Fibroblast of skin of right quadriceps (primary cell): ENCODE measurements around the gene GPR32.

Source experiments
- DNase-seq: peaks from one replicate; pipeline ENCODE4 v3.0.0-alpha.2; 2013

The GPR32 gene

GRCh38 chr19:50785329-50785728 is 15.1 kb downstream of the GPR32 start:
- DNase-seq, result no peak

- no peak for DNase-seq
Observed at GRCh38 chr19:50790396-50790795, 20.1 kb downstream of the GPR32 start, which contains the start of gene ACP4. Gene ACP4, plus strand, starts transcription at chr19:50790415. Its CDS starts 0 bp downstream, at chr19:50790415.

GRCh38 chr19:50790922-50791467 is 20.7 kb downstream of the GPR32 start:
- no peak for DNase-seq

- DNase-seq, result no peak
Observed at GRCh38 chr19:50791594-50792271, 21.5 kb downstream of the GPR32 start.

- no peak for DNase-seq
Observed at GRCh38 chr19:50792272-50793250, 22.3 kb downstream of the GPR32 start.

GRCh38 chr19:50793558-50794065 is 23.3 kb downstream of the GPR32 start:
- DNase-seq, result no peak

GRCh38 chr19:50794074-50794875 is 24.0 kb downstream of the GPR32 start:
- DNase-seq, result peak; percentile 33

GRCh38 chr19:50794876-50795663 is 24.8 kb downstream of the GPR32 start:
- DNase-seq, result no peak

- no peak for DNase-seq
Observed at GRCh38 chr19:50795664-50796073, 25.4 kb downstream of the GPR32 start.

GRCh38 chr19:50796128-50796633 is 25.9 kb downstream of the GPR32 start:
- no peak for DNase-seq

GRCh38 chr19:50796634-50797428 is 26.6 kb downstream of the GPR32 start:
- DNase-seq, result no peak

- DNase-seq, result no peak
Observed at GRCh38 chr19:50797429-50797780, 27.1 kb downstream of the GPR32 start.

GRCh38 chr19:50797781-50798658 is 27.8 kb downstream of the GPR32 start:
- no peak for DNase-seq

- no peak for DNase-seq
Observed at GRCh38 chr19:50798659-50799546, 28.6 kb downstream of the GPR32 start.

GRCh38 chr19:50799547-50799851 is 29.2 kb downstream of the GPR32 start:
- DNase-seq, result no peak

- no peak for DNase-seq
Observed at GRCh38 chr19:50801107-50801506, 30.8 kb downstream of the GPR32 start.

GRCh38 chr19:50803633-50804419 is 33.6 kb downstream of the GPR32 start:
- DNase-seq, result no peak
